Measurements from ENCODE around the gene MICA.

DNA sequence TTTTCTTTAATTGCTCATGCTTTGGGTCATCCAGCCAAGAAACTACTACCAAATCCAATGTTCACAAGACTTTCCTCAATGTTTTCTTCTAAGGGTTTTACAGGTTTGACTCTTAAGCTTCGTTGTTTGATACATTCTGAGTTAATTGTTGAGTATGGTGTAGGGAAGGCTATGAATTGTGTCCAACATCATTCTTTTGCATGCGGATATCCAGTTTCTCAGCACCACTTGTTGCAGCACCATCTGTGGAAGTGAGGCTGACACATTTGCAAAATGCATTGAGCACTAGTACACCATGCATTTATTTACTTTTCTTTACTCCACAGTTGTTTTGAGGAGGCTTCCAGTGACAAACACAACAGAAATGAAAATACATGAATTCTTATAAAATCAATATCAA is 17.2 kb downstream of the MICA start:
- TF ChIP-seq, protein P1, sequence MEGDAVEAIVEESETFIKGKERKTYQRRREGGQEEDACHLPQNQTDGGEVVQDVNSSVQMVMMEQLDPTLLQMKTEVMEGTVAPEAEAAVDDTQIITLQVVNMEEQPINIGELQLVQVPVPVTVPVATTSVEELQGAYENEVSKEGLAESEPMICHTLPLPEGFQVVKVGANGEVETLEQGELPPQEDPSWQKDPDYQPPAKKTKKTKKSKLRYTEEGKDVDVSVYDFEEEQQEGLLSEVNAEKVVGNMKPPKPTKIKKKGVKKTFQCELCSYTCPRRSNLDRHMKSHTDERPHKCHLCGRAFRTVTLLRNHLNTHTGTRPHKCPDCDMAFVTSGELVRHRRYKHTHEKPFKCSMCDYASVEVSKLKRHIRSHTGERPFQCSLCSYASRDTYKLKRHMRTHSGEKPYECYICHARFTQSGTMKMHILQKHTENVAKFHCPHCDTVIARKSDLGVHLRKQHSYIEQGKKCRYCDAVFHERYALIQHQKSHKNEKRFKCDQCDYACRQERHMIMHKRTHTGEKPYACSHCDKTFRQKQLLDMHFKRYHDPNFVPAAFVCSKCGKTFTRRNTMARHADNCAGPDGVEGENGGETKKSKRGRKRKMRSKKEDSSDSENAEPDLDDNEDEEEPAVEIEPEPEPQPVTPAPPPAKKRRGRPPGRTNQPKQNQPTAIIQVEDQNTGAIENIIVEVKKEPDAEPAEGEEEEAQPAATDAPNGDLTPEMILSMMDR (IDR thresholded peaks at IDR 0.05), result no peak
- no peak for TF ChIP-seq POLR2A (IDR thresholded peaks at IDR 0.05)

Data from tibial nerve (tissue), 3 donors.